Gastroesophageal sphincter (tissue), 4 donors: Measurements from ENCODE around the gene GFRA3. TPM values are rescaled to one million over a fixed set of nuclear protein-coding genes. Genes with fewer than 3 reads are reported as not detected.

Experiments used
- ATAC-seq: fragments of 150-250 bp; one replicate; pipeline ENCODE4 v1.9.1; 2016; ENCODE audit warnings: mild to moderate bottlenecking, moderate library complexity
- H3K27ac ChIP-seq, 4 donors: fragments of 200-600 bp; sonication (generic) in 3 of 4; 1 replicate in 3 of 4; 2 replicates in 1 of 4; pipeline ENCODE4 v1.5.1; 2016 to 2019
- H3K27me3 ChIP-seq: fragments of 200-600 bp; sonication (generic); one replicate; pipeline ENCODE4 v1.5.1; 2019
- H3K36me3 ChIP-seq, 2 donors: fragments of 200-600 bp; sonication (generic); one replicate each; pipeline ENCODE4 v1.5.1; 2019; ENCODE audit warnings: control low read depth in 1 of 2
- H3K4me1 ChIP-seq, 3 donors: fragments of 200-600 bp; sonication (generic); 1 replicate in 2 of 3; 2 replicates in 1 of 3; pipeline ENCODE4 v1.5.1; 2016 to 2019; ENCODE audit warnings: control low read depth in 2 of 3
- H3K4me3 ChIP-seq, 2 donors: fragments of 200-600 bp; sonication (generic); one replicate each; pipeline ENCODE4 v1.5.1; 2019; ENCODE audit warnings: mild to moderate bottlenecking in 1 of 2, moderate library complexity in 1 of 2
- H3K9me3 ChIP-seq, 3 donors: fragments of 200-600 bp; sonication (generic); one replicate each; pipeline ENCODE4 v1.5.1; 2017 to 2019; ENCODE audit warnings: control low read depth in 2 of 3
- CTCF ChIP-seq, 4 experiments: fragments of 200-600 bp in 2 of 4; fragments of 450-650 bp in 2 of 4; sonication (generic) in 1 of 4; IDR thresholded peaks; one replicate each; pipeline ENCODE4 v1.5.1; 2017 to 2019; ENCODE audit warnings: antibody characterized with exemption in 4 of 4, mild to moderate bottlenecking in 2 of 4, moderate library complexity in 2 of 4
- EP300 ChIP-seq: sonication (generic); formaldehyde crosslinking; IDR thresholded peaks from one replicate; pipeline ENCODE4 v1.6.1; 2017; ENCODE audit warnings: antibody characterized with exemption, mild to moderate bottlenecking
- POLR2A ChIP-seq, 2 donors: fragments of 450-650 bp; IDR thresholded peaks; one replicate each; pipeline ENCODE4 v1.6.1; 2017; ENCODE audit warnings: antibody characterized with exemption in 2 of 2, mild to moderate bottlenecking in 2 of 2, moderate library complexity in 1 of 2
- POLR2AphosphoS5 ChIP-seq: sonication (generic); formaldehyde crosslinking; IDR thresholded peaks from one replicate; pipeline ENCODE4 v1.6.1; 2017; ENCODE audit warnings: antibody characterized with exemption
- WGBS, 2 donors: methylation state at CpG; one replicate each; pipeline ENCODE4 v1.1.5; 2018; ENCODE audit warnings: low coverage in 1 of 2; 5-methylcytosine and 5-hydroxymethylcytosine counted together
- total RNA-seq, 4 donors: library from RNA; depleted of rRNA; stranded (reverse); fragments of >200 nt; gene quantifications; one replicate each; pipeline ENCODE4 v1.1.0, GENCODE V29; 2016

The GFRA3 gene
- total RNA-seq, 4 donors from 2014 or later: 0.40 to 6.4 (median 1.7) TPM

DNA sequence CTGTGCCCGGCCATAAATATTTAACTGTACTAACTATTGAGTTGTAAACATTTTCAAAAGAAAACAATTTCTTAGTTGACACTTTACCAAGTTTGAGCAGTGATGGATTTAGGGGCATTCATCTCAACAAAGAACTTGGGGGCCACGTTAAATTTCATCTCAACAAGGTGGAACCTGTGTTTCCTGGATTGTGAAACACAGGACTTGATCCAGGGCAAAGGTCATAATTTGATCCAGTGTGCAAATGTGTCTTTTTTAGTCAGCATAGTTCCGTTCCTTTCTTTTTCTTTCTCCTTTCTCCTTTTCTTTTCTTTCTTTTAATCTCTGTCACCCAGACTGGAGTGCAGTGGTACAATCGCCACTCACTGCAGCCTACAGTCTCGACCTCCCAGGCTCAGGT lies 3.1 kb downstream of the GFRA3 start:
- Histone ChIP-seq H3K36me3 (no peaks in the 10 kb centered on the region), H3K27ac (no peak overlapping the region), H3K4me1 (peaks cover 0 to 12% (median 0%) of the 10 kb centered on the region in 3 donors), H3K4me3 (no peak overlapping the region), H3K27me3 (peaks cover 43% of the 10 kb centered on the region), H3K9me3 (no peaks in the 10 kb centered on the region)
- 75 to 79% methylated on average over 4 to 5 of the region's 5 CpGs for WGBS, 2 donors
- no peak for TF ChIP-seq POLR2AphosphoS5
- TF ChIP-seq EP300: no peak
- TF ChIP-seq CTCF (IDR thresholded peaks at IDR 0.05): no peak
- no peak for TF ChIP-seq POLR2A (IDR thresholded peaks at IDR 0.05)
- no peak for ATAC-seq

DNA sequence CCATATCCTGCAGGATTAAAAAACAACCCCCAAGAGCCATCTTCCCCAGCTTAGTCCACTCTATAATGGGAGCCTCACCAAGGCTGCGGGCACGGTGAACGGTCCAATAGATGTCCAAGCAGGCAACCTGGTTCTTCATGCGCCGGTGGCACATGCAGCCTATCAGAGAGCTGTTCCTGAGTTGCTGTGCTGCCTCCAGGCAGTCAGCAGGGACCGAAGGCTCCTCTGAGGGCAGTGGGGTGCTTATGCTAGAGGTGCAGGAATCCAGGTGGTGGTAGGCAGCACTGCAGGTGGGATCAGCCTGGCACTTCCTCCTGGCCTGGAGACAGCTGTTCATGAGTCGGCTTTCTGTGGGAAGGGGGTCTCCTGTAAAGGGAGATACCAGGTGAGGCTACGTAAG lies 10.2 kb downstream of the GFRA3 start:
- no peak for ATAC-seq
- Histone ChIP-seq H3K4me1 (no peaks in the 10 kb centered on the region), H3K27me3 (peaks cover 11% of the 10 kb centered on the region), H3K9me3 (no peaks in the 10 kb centered on the region), H3K4me3 (no peak overlapping the region), H3K27ac (no peak overlapping the region), H3K36me3 (no peaks in the 10 kb centered on the region)
- WGBS, 2 donors: 83 to 95% methylated on average over 2 to 6 of the region's 8 CpGs
- TF ChIP-seq POLR2A (IDR thresholded peaks at IDR 0.05) (no peak), POLR2AphosphoS5 (no peak), CTCF (IDR thresholded peaks at IDR 0.05) (no peak), EP300 (no peak)

DNA sequence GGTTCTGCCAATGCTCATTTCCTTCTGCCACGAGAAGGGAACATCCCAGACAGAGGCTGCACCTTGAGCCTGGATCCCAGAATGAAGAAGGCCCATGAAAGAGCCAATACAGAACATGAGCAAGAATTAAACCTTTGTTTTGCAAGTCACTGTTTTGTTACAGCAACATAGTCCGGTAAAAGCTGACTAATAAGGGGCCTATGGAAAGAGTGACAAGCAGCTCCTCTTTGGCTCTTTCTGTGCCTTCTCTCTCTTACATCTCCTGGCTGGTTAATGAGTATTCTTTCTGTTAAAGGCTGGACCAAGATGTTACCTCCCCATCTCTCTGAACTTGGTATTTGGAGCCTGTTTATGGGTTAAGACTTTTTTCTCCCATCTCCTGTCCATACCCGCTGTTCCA lies 10.8 kb downstream of the GFRA3 start:
- WGBS, 2 donors: 71 to 82% methylated on average over 2 of the region's 3 CpGs
- ATAC-seq: no peak

DNA sequence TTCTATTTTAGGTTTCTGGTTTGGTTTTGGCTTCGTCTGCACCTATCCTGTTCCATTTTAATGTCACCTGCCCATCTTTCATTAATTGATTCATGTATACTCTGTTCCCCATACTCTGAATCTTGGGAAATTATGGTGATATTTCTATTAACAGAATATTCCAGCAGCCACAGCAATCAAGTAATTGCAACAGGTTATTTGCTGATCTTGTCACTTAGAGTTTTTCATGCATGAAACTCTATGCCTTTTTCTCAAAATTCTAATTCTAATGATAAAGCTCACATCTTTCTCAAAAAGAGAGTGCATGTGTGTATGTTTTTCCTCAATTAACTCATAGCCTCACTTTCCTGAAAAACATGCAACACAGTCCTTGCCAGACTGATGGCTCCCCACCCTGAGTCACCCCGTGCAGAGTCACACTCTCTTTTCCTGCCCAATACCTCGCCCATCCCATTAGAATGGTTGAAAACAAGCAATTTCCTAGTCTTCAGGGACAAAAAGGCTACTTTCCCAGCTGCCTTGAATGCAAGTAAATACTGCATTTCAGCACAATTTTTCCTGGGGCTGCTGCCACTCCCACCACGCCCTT lies 15.6 kb downstream of the GFRA3 start:
- WGBS, 2 donors: 55 to 65% methylated on average over 3 to 4 of the region's 4 CpGs
- Histone ChIP-seq H3K36me3 (no peaks in the 10 kb centered on the region), H3K4me1 (no peaks in the 10 kb centered on the region), H3K9me3 (no peaks in the 10 kb centered on the region), H3K27ac (no peak overlapping the region), H3K27me3 (peaks cover 7% of the 10 kb centered on the region), H3K4me3 (no peak overlapping the region)
- no peak for ATAC-seq
- no peak for TF ChIP-seq CTCF (IDR thresholded peaks at IDR 0.05)
- no peak for TF ChIP-seq POLR2A (IDR thresholded peaks at IDR 0.05)
- no peak for TF ChIP-seq POLR2AphosphoS5
- TF ChIP-seq EP300: no peak

More for the DNA sequence above, 10.8 kb downstream of the GFRA3 start:
- Histone ChIP-seq H3K27ac (no peak overlapping the region), H3K27me3 (peaks cover 11% of the 10 kb centered on the region), H3K4me1 (no peaks in the 10 kb centered on the region), H3K9me3 (no peaks in the 10 kb centered on the region), H3K4me3 (no peak overlapping the region), H3K36me3 (no peaks in the 10 kb centered on the region)
- TF ChIP-seq POLR2AphosphoS5: no peak
- no peak for TF ChIP-seq EP300
- TF ChIP-seq CTCF (IDR thresholded peaks at IDR 0.05): no peak
- no peak for TF ChIP-seq POLR2A (IDR thresholded peaks at IDR 0.05)

DNA sequence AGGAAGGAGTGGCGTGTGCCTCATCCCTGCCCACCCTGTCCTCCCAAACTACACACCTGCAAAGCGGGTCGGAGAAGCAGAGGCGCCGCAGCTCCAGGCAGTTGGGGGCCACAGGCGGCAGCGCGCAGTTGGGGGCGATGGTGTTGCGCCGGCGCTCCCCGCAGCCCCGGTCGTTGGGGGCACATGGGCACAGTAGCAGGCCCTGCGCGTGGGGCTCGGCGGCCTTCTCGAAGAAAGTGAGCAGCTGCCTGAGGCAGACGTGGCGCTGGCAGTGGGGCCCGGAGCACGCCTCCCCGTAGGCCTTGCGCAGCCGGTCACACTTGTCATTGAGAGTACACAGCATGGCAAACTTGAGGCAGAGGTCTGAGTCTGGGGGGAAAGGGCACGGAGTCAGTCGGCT lies 16.8 kb downstream of the GFRA3 start:
- 60 to 90% methylated on average over 1 to 3 of the region's 29 CpGs for WGBS, 2 donors
- TF ChIP-seq EP300 (no peak), POLR2A (IDR thresholded peaks at IDR 0.05) (no peak), POLR2AphosphoS5 (no peak), CTCF (IDR thresholded peaks at IDR 0.05) (no peak)
- Histone ChIP-seq H3K36me3 (no peaks in the 10 kb centered on the region), H3K4me3 (no peak overlapping the region), H3K9me3 (no peaks in the 10 kb centered on the region), H3K4me1 (no peaks in the 10 kb centered on the region), H3K27me3 (peaks cover 7% of the 10 kb centered on the region), H3K27ac (no peak overlapping the region)
- no peak for ATAC-seq
